ENCODE measurements around the gene CCDC85C. TPM values are rescaled to one million over a fixed set of nuclear protein-coding genes. Genes with fewer than 3 reads are reported as not detected.

The CCDC85C gene
- total RNA-seq, 4 donors from 2014 or later = 0.88 to 56.3 (median 13.6) TPM

DNA sequence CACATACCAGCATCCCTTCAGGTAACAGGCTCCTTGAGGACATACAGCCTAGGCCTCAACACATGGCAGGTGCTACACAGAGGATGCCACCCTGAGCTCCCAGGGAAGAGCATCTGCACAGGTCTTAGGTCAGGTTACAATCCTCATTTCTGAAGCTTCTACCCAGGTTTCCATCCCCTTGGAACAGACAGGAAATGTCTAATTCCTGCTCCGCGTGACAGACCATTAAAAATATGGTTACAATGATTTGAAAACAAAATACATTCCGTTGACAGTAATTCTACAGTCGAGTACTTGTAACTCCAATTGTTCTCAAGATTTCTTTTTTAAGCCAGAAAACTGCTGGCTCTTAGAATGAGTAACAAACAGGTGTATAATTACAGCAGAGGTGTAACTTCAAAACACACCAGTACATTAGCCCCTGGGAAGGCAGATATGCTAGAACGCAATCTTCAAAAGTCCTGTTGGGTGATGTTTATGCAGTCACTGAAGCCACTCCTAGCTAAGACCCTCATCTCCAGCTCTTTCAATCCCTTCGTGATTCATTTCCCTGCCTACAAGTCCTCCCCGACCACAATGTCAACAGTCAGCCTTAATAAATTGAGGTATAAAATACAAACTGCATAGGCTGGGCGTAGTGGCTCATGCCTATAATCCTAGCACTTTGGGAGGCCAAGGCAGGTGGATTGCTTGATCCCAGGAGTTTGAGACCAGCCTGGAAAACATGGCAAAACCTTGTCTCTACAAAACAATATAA is 135.0 kb downstream of the CCDC85C start:
- intact Hi-C loops (cut with DNase I; ENCODE audit: low total_unique reads) = no loop called here
- Histone ChIP-seq H3K4me3 (no peak overlapping the region), H3K4me1 (no peaks in the 10 kb centered on the region), H3K27me3 (no peaks in the 10 kb centered on the region), H3K36me3 (no peaks in the 10 kb centered on the region), H3K27ac (no peak overlapping the region), H3K9me3 (no peaks in the 10 kb centered on the region)
- TF ChIP-seq POLR2A (IDR thresholded peaks at IDR 0.05) = no peak
- TF ChIP-seq, protein P1, sequence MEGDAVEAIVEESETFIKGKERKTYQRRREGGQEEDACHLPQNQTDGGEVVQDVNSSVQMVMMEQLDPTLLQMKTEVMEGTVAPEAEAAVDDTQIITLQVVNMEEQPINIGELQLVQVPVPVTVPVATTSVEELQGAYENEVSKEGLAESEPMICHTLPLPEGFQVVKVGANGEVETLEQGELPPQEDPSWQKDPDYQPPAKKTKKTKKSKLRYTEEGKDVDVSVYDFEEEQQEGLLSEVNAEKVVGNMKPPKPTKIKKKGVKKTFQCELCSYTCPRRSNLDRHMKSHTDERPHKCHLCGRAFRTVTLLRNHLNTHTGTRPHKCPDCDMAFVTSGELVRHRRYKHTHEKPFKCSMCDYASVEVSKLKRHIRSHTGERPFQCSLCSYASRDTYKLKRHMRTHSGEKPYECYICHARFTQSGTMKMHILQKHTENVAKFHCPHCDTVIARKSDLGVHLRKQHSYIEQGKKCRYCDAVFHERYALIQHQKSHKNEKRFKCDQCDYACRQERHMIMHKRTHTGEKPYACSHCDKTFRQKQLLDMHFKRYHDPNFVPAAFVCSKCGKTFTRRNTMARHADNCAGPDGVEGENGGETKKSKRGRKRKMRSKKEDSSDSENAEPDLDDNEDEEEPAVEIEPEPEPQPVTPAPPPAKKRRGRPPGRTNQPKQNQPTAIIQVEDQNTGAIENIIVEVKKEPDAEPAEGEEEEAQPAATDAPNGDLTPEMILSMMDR (IDR thresholded peaks at IDR 0.05) = no peak
- DNase-seq = no peak

DNA sequence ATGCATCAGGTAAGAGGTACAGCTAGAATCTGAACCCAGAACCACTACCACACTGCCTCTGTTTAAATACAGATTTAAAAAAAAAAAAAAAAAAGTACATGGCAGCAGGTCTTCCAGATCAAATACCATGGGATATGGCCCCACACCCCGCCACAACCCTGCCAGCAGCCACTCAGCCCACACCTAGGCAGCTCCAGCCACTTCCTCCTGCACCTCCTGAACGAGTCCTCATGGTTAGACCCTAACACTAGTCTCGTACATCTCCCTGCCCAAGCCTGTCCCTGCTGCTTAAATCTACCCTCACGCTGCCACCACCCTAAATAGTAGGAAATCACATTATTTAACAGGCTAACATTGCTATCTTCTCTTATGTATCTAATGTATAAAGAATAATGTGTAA is 135.9 kb downstream of the CCDC85C start:
- Histone ChIP-seq H3K36me3 (no peaks in the 10 kb centered on the region), H3K27ac (no peak overlapping the region), H3K9me3 (no peaks in the 10 kb centered on the region), H3K27me3 (no peaks in the 10 kb centered on the region), H3K4me1 (no peaks in the 10 kb centered on the region), H3K4me3 (no peak overlapping the region)
- TF ChIP-seq POLR2A (IDR thresholded peaks at IDR 0.05) = no peak
- TF ChIP-seq, protein P1 (IDR thresholded peaks at IDR 0.05) = no peak
- DNase-seq = no peak
- intact Hi-C loops (cut with DNase I; ENCODE audit: low total_unique reads) = no loop called here

DNA sequence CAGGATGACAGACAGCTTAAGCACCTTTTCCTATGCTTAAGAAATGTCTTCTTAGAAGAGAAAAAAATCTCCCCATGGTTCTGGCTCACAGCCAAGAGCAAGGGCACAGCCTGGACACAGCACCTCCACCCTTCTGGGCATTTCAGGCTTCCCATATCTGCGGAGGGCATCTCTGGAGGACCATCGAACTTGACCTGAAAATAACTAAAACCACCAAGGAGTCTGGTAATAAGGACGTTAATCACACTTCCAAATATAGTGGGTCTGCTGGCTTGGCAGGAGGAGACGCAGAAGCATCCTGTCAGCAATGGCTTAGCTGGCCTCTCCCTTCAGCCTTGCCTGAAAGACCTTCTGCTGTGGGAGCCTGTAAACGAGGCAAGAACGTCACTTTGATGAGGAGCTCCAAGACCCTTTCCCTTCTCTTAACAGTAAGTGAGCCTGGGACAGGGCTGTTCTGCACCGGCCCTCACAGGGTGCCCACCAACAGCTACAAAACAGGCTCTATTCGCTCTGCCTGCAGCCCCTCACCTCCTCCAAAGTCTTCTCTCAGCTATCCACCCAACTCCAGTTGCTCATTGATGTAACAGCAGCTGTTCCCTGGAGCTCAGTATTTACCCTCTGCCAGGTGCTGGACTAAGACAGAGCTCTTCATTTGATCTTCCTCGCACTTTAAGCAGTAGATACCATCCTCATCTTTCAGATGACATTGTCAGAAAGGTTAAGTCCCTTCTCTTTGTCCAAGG is 136.5 kb downstream of the CCDC85C start:
- DNase-seq = no peak
- H3K27me3 ChIP-seq = no peaks in the 10 kb centered on the region
- no peaks in the 10 kb centered on the region for H3K36me3 ChIP-seq
- no peaks in the 10 kb centered on the region for H3K4me1 ChIP-seq
- intact Hi-C loops (cut with DNase I; ENCODE audit: low total_unique reads) = no loop called here
- TF ChIP-seq, protein P1 (IDR thresholded peaks at IDR 0.05) = no peak
- no peak for TF ChIP-seq POLR2A (IDR thresholded peaks at IDR 0.05)
- H3K9me3 ChIP-seq = no peaks in the 10 kb centered on the region
- no peak overlapping the region for H3K4me3 ChIP-seq
- H3K27ac ChIP-seq = no peak overlapping the region

DNA sequence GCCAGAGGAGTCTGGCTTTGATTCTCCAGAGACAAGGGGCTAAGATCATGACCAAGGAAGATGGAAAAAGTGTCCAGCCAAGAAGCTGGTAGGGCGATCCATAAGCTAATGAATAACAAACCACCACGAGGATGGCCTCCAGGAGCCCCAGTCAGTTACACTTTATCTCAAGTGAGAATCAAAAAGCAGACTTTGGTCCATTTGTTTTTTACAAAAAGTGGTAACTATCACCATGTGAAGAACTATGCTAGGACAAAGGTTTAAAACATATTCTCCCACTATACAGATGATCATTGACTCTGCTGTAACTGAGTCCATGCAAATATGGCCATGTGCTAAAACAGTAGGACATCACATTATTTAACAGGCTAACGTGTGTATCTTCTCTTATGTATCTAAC is 137.2 kb downstream of the CCDC85C start:
- intact Hi-C loops (cut with DNase I; ENCODE audit: low total_unique reads) = no loop called here
- no peak for DNase-seq
- Histone ChIP-seq H3K4me3 (no peak overlapping the region), H3K27me3 (no peaks in the 10 kb centered on the region), H3K9me3 (no peaks in the 10 kb centered on the region), H3K4me1 (no peaks in the 10 kb centered on the region), H3K27ac (no peak overlapping the region), H3K36me3 (no peaks in the 10 kb centered on the region)
- no peak for TF ChIP-seq POLR2A (IDR thresholded peaks at IDR 0.05)
- TF ChIP-seq, protein P1 (IDR thresholded peaks at IDR 0.05) = no peak

DNA sequence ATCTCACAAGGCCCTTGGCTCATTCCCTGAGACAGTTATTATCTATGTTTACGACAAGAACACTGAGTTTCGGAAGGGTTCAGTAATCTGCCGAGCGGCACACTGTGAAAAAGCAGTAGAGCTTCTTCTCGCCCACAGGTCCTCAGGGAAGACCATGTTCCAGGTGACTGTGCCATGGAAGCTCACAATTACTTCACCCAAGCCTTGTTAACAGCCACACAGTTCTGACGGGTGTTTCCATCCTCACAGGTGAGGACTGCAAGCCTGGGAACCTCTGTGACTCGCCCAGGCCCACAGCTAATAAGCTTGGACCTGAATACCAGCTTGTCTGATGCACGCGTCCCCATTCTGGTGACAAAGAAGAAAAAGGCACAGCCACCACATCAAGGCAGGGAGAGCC is 138.7 kb downstream of the CCDC85C start:
- TF ChIP-seq, protein P1 (IDR thresholded peaks at IDR 0.05) = no peak
- TF ChIP-seq POLR2A (IDR thresholded peaks at IDR 0.05) = no peak
- no peaks in the 10 kb centered on the region for H3K36me3 ChIP-seq
- no peaks in the 10 kb centered on the region for H3K4me1 ChIP-seq
- no peak for DNase-seq
- intact Hi-C loops (cut with DNase I; ENCODE audit: low total_unique reads) = no loop called here
- no peaks in the 10 kb centered on the region for H3K9me3 ChIP-seq
- H3K27me3 ChIP-seq = no peaks in the 10 kb centered on the region
- H3K27ac ChIP-seq = no peak overlapping the region
- H3K4me3 ChIP-seq = no peak overlapping the region
